GM21390 (cell line): Measurements from ENCODE around the gene FNDC8.
"Not testable (repeated sequence)": the region's sequence is repeated elsewhere in the genome, so short reads cannot be mapped to it uniquely, and the experiment has no call there.

Source experiments
- ATAC-seq: cut with Tn5 transposase; IDR thresholded peaks from one replicate; pipeline ENCODE4 v1.9.1; 2021; ENCODE audit not compliant: unreplicated experiment

FNDC8 gene

GRCh38 chr17:35167666-35168065 is 46.3 kb downstream of the FNDC8 start:
- ATAC-seq: no peak

GRCh38 chr17:35169835-35170363 is 48.5 kb downstream of the FNDC8 start:
- ATAC-seq: no peak

- ATAC-seq: no peak
Observed at GRCh38 chr17:35170968-35171771, 49.8 kb downstream of the FNDC8 start.

GRCh38 chr17:35171834-35172233 is 50.4 kb downstream of the FNDC8 start:
- no peak for ATAC-seq

GRCh38 chr17:35172321-35172720 is 50.9 kb downstream of the FNDC8 start:
- ATAC-seq: not testable (repeated sequence)

GRCh38 chr17:35174835-35175334 is 53.5 kb downstream of the FNDC8 start:
- no peak for ATAC-seq

GRCh38 chr17:35175638-35176415 is 54.4 kb downstream of the FNDC8 start:
- no peak for ATAC-seq

GRCh38 chr17:35176897-35177296 is 55.5 kb downstream of the FNDC8 start:
- no peak for ATAC-seq

GRCh38 chr17:35179379-35179778 is 58.0 kb downstream of the FNDC8 start:
- ATAC-seq: not testable (repeated sequence)
